ENCODE measurements around the gene CAMKMT.
A peak's percentile ranks its signal among the peaks of the same experiment; 100 is the strongest.

CAMKMT gene

DNA sequence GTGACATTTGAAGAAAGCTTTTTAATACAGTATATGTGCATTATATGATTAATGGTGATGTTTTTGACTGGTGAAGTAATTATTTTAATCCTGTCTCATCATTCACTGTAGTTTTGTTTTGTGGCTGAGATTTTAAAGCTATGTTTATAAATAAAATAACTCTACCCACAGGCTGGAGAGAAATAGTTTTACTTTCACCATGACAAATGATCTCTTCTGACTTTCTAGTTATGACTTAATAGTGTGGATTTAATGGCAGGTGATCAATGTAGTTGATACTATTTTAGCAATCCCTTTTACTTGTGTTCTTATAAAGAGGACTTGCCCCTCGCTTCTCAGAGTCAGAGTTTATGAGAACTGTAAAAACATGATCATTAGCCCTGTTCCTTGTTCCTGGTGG lies 290.2 kb downstream of the CAMKMT start:
- no peak for DNase-seq (ENCODE audit: low spot score)

- DNase-seq (ENCODE audit: low spot score): no peak
These were observed 291.0 kb downstream of the CAMKMT start for GRCh38 chr2:44652701-44653100.

GRCh38 chr2:44655401-44655864 lies 293.7 kb downstream of the CAMKMT start:
- DNase-seq (ENCODE audit: low spot score): no peak

DNA sequence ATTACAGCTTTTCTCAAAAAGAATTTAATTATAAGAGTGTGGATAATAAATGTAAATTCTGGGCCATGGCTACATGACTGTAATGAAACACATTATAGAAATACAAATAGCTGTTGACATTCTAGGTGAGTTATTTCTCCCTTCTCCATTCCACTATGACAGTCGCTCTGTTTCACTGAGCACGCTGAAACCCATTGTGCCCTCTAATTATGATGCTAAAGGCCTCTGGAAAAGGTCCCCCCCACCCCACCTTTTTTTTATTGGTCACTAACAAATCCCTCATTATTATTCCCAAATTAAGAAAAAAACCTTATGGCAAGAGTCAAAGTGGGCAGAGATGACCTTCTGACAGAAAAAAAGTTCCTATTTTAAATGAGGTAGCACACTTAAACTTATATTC lies 294.7 kb downstream of the CAMKMT start:
- DNase-seq (ENCODE audit: low spot score): no peak

DNA sequence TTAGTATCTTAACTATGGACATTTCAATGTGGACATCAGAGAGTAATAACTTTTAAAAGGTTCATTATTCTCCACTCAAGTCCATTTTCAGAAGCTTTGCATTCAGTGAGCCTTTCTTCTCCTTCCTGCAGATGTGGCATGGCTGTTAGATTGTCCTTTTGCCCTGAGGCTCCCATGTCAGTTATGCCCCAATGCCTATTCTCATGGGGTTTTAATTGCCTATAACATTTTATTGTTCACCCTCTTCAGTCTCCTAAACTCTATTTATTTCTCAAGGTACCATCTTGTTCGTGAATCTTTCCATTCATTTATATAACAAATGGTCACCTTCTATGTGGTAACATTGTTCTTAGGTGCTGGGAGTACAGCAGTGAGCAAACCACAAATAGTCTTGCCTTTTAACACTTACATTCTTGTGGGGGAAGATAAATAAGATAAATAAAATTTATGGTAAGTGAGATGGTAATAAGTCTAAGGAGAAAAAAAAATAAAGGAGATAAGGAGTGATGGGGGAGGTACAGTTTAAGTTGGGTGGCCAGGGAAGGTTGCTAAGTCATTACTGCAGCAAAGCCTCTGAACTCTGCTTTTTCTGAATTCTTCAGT lies 301.8 kb downstream of the CAMKMT start:
- no peak for DNase-seq (ENCODE audit: low spot score)

GRCh38 chr2:44668336-44668735 lies 306.6 kb downstream of the CAMKMT start:
- peak; percentile 7 for DNase-seq (ENCODE audit: low spot score)

DNA sequence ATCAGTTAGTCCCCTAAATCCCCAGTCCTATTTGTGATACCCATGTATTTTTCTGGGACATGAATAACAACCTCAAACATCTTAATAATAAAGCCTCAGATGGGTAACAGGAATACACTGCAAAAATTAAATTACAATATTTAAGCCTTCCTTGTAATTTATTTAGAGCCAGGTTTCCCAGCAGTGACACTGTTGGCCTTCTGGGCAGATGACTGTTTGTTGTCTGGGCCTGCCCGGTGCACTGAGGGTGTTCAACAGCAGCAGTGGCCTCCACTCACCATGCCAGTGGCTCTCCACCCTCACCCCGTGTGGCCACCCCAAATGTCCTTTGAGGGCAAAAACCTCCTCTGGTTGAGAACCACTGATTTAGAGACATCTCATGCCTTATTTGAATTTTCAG lies 309.5 kb downstream of the CAMKMT start:
- no peak for DNase-seq (ENCODE audit: low spot score)

DNA sequence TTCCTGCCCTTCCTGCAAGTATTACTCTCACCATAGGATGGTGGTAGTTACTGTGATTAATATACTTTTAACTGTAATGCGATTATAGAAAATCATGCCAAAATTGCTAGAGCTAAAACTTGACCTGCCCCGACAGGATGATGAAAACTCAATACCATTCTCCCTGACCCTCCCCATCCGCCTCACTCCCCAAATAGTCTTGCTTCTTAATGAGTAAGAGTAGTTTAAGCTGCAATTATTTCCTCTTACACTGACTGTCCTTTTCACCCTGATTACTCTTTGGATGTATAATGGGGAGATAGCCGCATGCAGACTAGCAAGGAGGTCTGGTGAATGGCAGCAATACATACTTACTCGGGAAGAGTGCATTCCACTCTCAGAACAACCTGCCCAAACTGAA lies 310.2 kb downstream of the CAMKMT start:
- no peak for DNase-seq (ENCODE audit: low spot score)

DNA sequence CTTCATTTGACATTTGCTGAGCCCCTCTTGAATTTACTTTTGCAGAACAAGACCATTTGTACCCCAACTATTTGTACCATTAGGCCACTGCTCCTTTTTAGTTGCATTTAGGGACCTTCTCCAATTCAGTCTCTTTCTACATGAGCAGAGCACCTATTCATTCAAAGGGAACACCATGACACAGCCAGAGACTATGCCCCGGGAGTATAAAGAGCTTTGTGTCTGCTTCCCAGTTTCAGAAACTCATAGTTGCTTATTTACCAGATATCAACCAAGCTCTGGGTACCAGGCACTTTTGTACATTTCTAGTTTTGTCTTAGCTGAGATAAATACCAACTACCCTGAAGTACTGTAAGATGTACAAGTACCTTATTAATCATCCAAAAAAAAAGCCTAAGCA lies 310.7 kb downstream of the CAMKMT start:
- no peak for DNase-seq (ENCODE audit: low spot score)

DNA sequence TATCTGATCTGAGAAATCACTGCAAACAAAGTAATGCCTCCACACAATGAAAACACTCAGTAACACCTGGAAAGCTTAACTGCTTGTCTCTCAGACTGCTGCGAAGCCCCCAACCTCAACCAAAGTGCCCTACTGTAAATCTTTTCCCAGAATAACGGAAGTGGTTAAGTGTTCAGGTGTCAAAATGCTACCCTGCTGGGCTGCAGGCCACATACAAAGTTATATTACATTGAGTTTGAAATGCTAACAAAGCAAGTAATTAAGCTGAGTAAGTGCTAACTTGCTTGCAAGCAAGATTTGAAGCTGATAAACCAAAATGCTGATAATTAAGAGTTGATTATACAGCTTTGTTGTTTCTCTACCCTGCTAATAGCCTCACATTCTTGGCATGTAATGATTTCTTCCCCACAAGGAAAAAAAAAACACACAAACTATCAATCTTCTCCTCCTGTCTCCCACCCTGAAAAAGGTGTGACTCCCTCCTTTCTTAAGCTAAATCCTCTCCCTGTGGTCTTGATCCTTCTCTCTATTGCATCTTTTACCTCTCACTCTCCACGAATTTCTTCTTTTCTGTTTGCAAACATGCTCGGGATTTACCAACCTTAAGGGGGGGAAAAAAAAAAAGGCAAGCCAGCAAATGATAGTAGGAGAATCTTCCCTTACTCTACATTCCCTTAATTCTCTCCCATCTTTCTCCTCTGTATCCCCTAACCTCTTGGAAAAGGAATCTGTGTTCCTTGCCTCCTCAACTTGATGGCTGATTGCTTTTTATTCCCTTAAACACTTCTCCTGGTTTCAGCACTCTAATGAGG lies 312.9 kb downstream of the CAMKMT start:
- DNase-seq (ENCODE audit: low spot score): no peak

DNA sequence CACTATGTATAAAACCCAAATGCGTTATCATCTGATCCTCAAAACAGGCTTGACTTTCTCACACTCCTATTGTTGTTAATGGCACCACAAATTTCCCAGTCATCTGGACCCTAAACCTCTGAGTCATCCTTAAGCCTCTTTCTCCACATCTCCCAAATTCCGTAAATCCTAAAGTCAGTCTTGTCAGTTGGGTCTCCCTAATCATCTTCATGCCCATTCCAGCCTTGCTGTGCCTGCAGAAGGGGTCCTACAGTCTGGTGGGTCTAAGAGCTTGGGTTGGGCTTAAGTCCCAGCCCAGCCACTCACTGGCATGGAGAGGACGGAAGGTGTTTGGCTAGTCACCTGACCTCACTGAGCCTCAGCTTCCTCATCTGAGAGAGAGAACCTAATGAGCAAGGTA lies 314.6 kb downstream of the CAMKMT start:
- no peak for DNase-seq (ENCODE audit: low spot score)

DNA sequence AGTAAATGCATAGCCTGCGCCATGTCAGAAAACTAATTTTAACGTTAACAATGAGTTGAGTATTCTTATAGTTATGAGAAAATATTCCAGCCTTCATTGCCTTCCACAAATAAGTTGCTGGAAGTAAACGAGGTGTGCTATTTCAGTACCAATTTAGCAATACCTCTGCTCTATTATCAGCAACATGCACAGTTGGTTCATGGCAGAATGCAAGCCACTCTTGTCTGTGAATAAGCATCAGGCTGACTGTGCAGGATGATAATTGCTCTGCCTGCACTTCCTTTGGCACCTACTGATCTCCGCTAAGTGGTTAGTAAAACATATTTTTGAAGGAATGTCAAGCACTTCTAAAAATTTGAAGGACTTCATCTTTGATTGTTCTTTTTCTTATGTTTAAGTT lies 317.8 kb downstream of the CAMKMT start:
- no peak for DNase-seq (ENCODE audit: low spot score)

DNA sequence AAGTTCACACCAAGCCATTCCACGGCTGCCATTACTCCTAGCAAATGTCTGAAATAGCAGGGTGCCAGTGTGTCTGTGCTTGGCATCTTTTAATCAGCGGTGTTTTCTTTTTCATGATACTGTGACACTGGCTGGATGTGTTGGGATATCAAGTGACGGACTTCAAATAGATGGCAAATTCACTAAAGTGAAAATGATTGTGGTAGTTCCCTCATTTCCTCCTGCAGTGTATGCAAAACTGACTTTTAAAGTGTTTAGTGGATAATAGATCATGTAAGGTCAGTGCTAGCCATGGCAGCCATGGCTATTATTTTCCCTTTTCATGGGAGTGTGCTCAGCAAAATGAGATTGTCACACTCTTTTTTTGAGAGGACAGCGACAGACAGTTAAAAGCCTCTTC lies 318.2 kb downstream of the CAMKMT start:
- DNase-seq (ENCODE audit: low spot score): no peak

DNA sequence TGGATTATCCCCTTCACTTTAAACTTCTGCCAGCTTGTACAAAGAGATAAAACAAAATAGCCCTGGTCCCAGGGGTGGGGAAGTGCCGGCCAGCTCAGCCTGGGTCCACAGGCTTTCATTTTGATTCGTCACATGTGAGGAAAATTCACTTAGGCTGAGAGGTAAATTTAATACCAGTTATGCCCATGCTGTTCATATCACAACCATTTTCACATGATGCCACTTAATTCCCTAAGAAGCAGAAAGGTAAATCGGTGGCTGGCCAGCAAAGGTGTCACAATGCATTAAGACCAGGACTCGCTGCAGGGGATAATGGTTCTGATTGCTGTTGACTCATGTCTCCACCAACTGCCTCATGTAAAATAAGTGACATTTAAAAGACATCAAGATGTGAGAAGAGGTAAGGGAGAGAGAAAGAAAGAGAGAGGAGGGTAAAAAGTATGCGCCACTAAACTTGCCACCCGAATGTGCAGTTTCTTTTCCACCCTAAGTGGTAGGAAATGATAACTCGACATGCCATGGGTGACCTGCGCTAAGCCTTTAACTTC lies 318.8 kb downstream of the CAMKMT start:
- DNase-seq (ENCODE audit: low spot score): no peak

DNA sequence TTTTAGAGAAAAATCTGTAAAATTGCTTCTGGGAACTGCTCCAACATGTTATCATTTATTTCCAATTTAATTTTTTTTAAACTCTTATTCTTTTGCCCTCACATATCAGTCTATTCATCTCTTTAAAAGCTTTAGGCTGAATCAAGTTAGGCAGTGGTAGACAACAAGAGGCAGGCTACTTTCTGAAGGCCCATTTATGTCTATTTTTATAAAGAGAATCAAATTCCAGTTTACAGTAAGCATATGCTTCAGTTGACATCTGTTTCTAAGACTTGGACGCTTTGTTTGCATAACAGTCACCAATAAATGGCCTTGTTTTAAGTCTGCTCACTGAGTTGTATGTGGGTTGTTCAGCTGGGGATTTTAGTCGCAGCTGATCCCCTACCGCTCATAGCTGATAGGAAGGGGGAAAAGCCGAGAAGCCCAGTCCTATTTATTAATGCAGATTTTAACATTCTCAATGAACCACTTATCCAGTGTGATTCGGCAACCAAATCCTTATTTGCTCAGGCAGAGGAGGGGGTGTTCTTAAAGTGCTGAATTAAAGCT lies 319.3 kb downstream of the CAMKMT start:
- no peak for DNase-seq (ENCODE audit: low spot score)

DNA sequence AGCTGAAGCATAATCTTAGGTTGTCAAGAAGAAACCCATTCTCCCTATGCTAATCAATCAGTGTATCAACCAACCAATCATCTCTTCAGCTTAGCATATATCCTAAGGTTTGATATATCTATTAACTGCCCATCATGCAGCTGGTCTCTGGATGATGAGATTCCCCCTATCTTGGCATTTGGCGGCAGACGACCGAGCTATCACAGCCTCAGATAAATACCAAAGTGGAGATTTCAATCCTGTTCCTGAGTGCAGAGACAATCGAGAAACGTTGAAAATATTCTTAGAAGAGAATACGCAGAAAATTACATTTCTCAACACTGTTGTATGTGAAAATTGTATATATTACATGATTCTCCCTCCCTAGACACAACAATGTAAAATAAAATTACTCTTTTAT lies 320.7 kb downstream of the CAMKMT start:
- DNase-seq (ENCODE audit: low spot score): no peak

DNA sequence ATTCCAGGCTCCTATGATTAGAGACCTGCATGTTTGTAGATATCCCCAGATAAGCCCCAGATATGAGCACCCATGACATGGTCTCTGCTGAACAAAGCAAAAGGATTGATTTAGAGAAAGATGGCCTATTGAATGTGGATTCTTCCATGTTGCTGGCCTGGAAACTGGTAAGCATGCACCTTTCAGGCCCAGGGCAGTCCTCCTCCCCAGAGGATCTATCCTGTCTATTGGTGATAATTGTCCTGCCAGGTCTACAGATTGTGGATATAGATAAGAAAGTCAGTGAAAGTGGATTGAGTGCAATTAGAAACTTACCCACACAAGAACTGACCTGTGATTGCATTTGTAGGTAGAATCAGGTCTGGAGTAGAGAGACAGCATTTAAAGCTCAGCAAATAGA lies 322.8 kb downstream of the CAMKMT start:
- no peak for DNase-seq (ENCODE audit: low spot score)

DNA sequence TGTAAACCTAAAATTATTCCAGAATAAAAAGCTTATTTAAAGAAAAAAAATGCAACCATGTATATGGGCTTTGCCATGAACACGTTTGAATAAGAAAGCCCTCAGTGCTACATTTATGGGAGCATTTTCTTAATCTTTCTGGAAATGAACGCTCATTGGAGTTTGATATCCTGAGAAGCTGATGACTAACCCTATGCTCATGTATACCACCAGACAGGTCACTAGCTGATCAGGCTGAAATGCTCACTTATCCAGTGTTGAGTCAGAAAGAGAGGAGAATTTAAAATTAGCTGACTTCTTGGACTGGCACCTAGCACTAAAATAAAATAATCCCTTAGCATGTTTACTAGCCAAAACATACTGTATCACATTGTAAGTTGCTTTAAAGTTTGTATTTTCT lies 324.8 kb downstream of the CAMKMT start:
- no peak for DNase-seq (ENCODE audit: low spot score)

DNA sequence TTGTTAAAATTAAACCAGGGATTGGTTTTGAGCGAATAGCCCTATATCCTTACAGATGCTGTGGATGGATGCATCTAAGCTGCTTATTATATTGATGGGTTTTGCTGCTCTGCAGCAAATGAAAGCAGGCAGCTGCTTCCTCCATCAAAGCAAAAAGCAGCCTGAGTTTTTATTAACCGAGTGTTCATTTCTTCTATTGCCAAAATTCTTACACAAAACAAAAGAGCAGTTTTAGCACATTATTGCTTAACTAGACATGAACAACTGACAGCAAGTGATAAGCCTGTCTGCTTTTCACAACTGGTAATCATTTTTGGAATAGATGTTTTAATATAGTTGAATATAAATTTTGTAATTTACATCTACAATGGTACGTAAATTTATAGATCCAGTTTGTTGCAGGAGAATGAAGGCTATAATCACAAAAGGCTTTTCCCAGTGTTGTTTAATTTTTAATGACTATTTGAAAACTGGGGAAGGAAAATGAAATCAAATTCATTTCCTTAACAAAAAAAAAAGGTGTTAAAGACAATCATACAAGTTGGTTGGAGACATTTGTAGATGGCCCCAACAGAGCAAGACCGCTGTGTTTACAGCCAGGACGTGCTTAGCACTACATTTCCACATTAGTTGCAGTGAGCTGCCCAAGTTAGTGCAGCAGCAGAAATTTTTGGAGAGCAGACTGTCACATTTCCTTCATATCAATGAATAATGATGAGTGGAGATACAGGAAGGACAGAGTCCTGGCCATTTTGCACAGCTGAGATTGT lies 326.1 kb downstream of the CAMKMT start:
- DNase-seq (ENCODE audit: low spot score): no peak

DNA sequence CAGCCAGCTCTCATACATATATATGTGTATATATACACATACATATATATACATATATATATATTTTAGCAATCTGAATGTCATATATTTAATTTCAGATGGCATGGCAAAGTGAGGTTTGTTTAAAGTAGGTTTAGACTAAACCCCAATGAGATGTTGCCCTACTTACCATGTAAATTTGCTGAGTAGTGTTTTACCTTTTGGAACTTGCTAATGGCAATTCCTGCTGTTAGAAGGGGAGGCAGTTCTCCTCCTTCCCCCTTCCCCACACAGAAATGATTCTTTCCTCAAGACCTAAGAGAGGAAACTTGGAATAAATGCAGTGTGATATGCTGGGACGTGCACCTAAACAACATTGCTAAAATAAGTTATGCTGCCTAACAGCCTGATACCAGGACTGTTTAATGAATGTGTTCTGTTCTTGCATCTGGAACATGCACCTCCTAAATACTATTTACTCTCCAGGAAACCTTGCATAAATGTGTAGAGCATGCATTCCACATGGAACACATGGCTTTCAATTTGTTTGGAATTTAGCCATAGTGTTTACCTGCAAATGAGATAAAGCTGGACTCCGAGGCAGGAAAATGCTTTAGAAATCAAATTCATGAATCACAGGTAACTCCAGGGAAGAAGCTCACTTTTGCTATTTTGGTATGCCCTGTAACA lies 326.8 kb downstream of the CAMKMT start:
- DNase-seq (ENCODE audit: low spot score): no peak

GRCh38 chr2:44689516-44689915 lies 327.8 kb downstream of the CAMKMT start:
- DNase-seq (ENCODE audit: low spot score): no peak
